Measurements from ENCODE around the gene DBR1.

DBR1 gene

DNA sequence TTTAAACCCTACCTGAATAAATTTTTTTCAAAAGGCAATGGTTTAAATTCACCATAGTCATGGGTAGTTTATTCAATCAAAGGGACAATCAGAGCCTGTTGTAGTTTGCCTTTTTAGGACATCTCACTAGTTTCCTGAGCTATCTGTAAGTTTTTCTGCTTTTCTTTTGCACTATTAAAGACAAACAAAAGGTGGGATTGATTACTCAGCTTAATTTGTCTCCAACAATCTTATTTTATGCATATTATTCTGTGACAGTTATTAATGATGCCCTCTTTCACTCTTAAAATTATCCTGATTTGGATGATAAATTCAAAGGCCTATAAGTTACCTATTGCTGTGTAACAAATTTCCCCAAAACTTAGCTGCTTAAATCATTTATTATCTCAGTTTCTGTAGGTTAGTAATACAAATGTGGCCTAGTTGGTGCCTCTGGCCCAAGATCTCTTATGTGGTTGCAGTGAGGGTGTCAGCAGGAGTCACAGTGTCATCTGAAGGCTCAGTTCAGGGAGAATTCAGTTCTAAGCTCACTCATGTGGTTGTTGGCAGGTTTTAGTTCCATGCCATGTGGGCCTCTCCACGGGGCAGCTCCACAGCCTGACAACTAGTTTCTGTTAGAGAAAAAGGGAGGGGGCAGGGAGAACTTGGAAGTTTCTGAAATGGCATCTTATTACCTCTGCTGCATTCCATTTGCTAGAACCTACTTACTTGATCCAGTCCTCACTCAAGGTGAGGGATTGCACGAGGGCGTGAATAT is 28.4 kb upstream of the DBR1 start:
- no peak overlapping the region for H3K27ac ChIP-seq (ENCODE audit: low read depth, low read length)
- peaks cover 7% of the 10 kb centered on the region; the same call in 1 of the 2 replicates for H3K36me3 ChIP-seq (ENCODE audit: control insufficient read depth, insufficient read depth, low read length)
- no peaks in the 10 kb centered on the region for H3K27me3 ChIP-seq (ENCODE audit: control insufficient read depth, insufficient read depth, low read length)
- no peak overlapping the region for H3K4me3 ChIP-seq (ENCODE audit: low read depth, low read length)
- H3K9me3 ChIP-seq (ENCODE audit: control insufficient read depth, insufficient read depth, low read depth, low read length), result no peaks in the 10 kb centered on the region
- no peak overlapping the region for H3K9ac ChIP-seq (ENCODE audit: low read length)
- peaks cover 12% of the 10 kb centered on the region for H3K4me1 ChIP-seq (ENCODE audit: control insufficient read depth, insufficient read depth, low read length)

DNA sequence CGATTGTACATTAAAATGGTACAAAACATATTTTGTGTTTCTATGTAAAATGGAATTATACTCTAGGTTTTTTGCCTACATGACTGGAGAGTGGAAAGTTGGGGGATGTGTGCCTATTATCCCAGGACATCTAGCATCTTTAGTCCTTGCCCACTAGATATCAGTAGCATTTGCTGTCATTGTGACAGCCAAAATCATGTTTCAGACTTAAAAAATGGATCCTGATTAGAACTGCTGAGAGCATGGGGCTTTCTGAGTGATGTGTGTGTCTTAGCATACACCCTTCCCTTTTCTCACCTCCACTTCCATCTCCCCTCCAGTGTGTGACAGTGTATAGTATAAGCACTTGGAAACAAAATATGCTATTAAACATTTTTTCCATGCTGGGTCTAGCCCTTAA is 25.7 kb upstream of the DBR1 start:
- Histone ChIP-seq H3K27me3 (ENCODE audit: control insufficient read depth, insufficient read depth, low read length) (no peaks in the 10 kb centered on the region), H3K9me3 (ENCODE audit: control insufficient read depth, insufficient read depth, low read depth, low read length) (no peaks in the 10 kb centered on the region), H3K36me3 (ENCODE audit: control insufficient read depth, insufficient read depth, low read length) (no peaks in the 10 kb centered on the region; the same call in 1 of the 2 replicates), H3K9ac (ENCODE audit: low read length) (no peak overlapping the region), H3K4me1 (ENCODE audit: control insufficient read depth, insufficient read depth, low read length) (peaks cover 12% of the 10 kb centered on the region), H3K27ac (ENCODE audit: low read depth, low read length) (no peak overlapping the region), H3K4me3 (ENCODE audit: low read depth, low read length) (no peak overlapping the region)

DNA sequence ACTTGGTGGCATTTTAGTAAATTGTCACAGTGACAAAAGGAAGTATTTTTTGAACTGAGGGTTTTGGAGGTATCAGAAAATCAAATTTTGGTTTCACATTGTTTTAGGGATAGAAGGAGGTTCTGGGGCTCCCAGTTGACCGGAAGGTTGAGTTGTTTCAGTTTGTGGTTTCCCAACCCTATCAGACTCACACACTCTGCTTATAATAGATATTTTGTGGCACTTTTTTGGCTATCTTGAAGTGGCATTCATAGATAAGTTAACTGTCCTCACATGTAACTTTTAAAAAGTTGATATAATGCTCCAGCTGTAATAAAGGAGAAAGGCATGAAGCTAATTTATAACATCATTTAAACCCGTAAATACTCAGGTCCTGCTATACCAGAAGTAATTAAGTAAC is 25.1 kb upstream of the DBR1 start:
- no peaks in the 10 kb centered on the region for H3K9me3 ChIP-seq (ENCODE audit: control insufficient read depth, insufficient read depth, low read depth, low read length)
- peaks cover 12% of the 10 kb centered on the region for H3K4me1 ChIP-seq (ENCODE audit: control insufficient read depth, insufficient read depth, low read length)
- H3K9ac ChIP-seq (ENCODE audit: low read length), result no peak overlapping the region

DNA sequence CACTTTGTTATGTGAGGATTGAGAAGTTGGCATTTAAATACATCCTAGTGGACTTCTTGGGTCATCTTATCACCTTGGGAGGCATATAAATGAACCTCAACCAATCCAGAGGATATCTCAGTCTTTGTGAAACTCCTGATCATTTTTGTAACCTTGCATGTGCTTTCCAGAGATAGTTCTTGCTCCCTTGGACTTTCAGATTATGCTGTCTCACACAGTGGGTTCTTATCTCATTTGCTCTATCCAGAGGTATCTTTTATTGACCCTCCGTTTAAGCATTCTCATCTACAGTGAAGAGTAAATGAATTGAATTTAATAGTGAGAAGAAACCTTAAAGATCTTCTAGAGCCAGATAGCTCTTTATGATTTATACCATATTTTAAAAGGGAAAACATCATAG is 22.8 kb upstream of the DBR1 start:
- Histone ChIP-seq H3K27me3 (ENCODE audit: control insufficient read depth, insufficient read depth, low read length) (no peaks in the 10 kb centered on the region), H3K27ac (ENCODE audit: low read depth, low read length) (no peak overlapping the region), H3K9me3 (ENCODE audit: control insufficient read depth, insufficient read depth, low read depth, low read length) (no peaks in the 10 kb centered on the region), H3K4me1 (ENCODE audit: control insufficient read depth, insufficient read depth, low read length) (peaks cover under 1% of the 10 kb centered on the region; the same call in 1 of the 2 replicates), H3K36me3 (ENCODE audit: control insufficient read depth, insufficient read depth, low read length) (peaks cover 2% of the 10 kb centered on the region), H3K4me3 (ENCODE audit: low read depth, low read length) (no peak overlapping the region), H3K9ac (ENCODE audit: low read length) (no peak overlapping the region)

More for the DNA sequence above, 25.1 kb upstream of the DBR1 start:
- H3K27me3 ChIP-seq (ENCODE audit: control insufficient read depth, insufficient read depth, low read length), result no peaks in the 10 kb centered on the region
- no peak overlapping the region for H3K4me3 ChIP-seq (ENCODE audit: low read depth, low read length)
- H3K36me3 ChIP-seq (ENCODE audit: control insufficient read depth, insufficient read depth, low read length), result no peaks in the 10 kb centered on the region; the same call in 1 of the 2 replicates
- no peak overlapping the region for H3K27ac ChIP-seq (ENCODE audit: low read depth, low read length)

DNA sequence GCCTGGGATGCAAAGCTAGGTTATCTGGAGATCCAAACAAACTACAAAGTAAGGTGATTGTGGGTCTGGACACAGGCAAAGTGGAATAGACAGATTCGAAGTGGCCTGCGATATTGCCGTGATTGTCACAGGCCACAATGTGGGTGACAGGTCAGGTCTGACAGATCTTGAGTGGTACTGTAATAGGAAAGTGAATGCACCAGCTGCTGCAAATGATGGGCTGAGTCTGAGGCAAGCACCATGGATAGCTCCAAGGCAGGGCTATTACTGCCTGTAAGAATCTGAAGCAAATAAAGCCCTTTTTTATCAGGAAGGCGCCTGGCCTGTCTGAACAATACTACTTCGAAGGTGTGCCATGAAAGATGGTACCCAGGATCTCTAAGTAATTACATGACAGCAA is 22.3 kb upstream of the DBR1 start:
- H3K4me1 ChIP-seq (ENCODE audit: control insufficient read depth, insufficient read depth, low read length), result no peaks in the 10 kb centered on the region
- no peaks in the 10 kb centered on the region for H3K27me3 ChIP-seq (ENCODE audit: control insufficient read depth, insufficient read depth, low read length)
- no peaks in the 10 kb centered on the region for H3K9me3 ChIP-seq (ENCODE audit: control insufficient read depth, insufficient read depth, low read depth, low read length)
- no peak overlapping the region for H3K9ac ChIP-seq (ENCODE audit: low read length)
- peaks cover 4% of the 10 kb centered on the region for H3K36me3 ChIP-seq (ENCODE audit: control insufficient read depth, insufficient read depth, low read length)
- H3K27ac ChIP-seq (ENCODE audit: low read depth, low read length), result no peak overlapping the region
- no peak overlapping the region for H3K4me3 ChIP-seq (ENCODE audit: low read depth, low read length)

DNA sequence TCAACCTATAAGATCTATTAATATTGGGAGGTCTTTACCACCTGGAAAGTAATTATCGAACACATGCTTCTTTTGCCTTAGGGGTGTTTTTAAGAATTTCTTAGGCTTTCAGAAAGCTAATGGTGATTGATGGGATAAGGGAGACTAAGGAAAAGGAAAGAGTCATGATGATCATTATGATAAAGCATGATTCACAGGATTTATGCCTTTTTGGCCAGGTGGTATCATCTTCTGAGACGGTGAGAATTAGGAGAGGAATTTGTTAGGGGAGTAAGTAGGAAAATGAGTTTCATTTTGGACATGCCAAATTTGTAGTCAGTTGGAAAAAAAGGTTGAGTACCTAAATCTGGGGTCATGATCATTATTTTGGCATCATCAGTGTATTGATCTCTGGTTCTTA is 21.3 kb upstream of the DBR1 start:
- Histone ChIP-seq H3K4me3 (ENCODE audit: low read depth, low read length) (no peak overlapping the region), H3K9me3 (ENCODE audit: control insufficient read depth, insufficient read depth, low read depth, low read length) (no peaks in the 10 kb centered on the region), H3K27ac (ENCODE audit: low read depth, low read length) (no peak overlapping the region), H3K27me3 (ENCODE audit: control insufficient read depth, insufficient read depth, low read length) (no peaks in the 10 kb centered on the region), H3K36me3 (ENCODE audit: control insufficient read depth, insufficient read depth, low read length) (peaks cover 13% of the 10 kb centered on the region), H3K9ac (ENCODE audit: low read length) (no peak overlapping the region), H3K4me1 (ENCODE audit: control insufficient read depth, insufficient read depth, low read length) (no peaks in the 10 kb centered on the region)

DNA sequence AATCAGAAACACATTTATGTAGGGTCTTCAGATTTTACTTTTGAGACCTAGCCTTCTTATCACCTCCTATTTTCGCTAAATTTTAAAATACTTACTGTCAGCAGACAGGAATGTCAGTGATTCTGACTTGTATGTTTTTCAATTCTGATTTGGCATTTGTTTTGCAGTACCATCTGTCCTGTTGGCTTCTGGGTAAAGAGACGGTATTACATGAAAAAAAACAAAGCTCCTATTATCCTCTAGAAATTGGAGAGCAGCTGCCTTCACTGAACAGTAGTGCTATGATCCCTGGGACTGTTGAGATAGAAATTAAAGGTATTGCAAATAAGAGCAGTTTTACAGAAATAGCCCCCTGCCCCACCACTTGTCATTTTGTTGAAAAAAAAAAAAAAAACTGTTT is 20.8 kb upstream of the DBR1 start:
- no peaks in the 10 kb centered on the region for H3K4me1 ChIP-seq (ENCODE audit: control insufficient read depth, insufficient read depth, low read length)
- H3K9me3 ChIP-seq (ENCODE audit: control insufficient read depth, insufficient read depth, low read depth, low read length), result no peaks in the 10 kb centered on the region
- no peaks in the 10 kb centered on the region for H3K27me3 ChIP-seq (ENCODE audit: control insufficient read depth, insufficient read depth, low read length)
- peaks cover 19% of the 10 kb centered on the region for H3K36me3 ChIP-seq (ENCODE audit: control insufficient read depth, insufficient read depth, low read length)
- H3K9ac ChIP-seq (ENCODE audit: low read length), result no peak overlapping the region
- no peak overlapping the region for H3K4me3 ChIP-seq (ENCODE audit: low read depth, low read length)
- H3K27ac ChIP-seq (ENCODE audit: low read depth, low read length), result no peak overlapping the region

DNA sequence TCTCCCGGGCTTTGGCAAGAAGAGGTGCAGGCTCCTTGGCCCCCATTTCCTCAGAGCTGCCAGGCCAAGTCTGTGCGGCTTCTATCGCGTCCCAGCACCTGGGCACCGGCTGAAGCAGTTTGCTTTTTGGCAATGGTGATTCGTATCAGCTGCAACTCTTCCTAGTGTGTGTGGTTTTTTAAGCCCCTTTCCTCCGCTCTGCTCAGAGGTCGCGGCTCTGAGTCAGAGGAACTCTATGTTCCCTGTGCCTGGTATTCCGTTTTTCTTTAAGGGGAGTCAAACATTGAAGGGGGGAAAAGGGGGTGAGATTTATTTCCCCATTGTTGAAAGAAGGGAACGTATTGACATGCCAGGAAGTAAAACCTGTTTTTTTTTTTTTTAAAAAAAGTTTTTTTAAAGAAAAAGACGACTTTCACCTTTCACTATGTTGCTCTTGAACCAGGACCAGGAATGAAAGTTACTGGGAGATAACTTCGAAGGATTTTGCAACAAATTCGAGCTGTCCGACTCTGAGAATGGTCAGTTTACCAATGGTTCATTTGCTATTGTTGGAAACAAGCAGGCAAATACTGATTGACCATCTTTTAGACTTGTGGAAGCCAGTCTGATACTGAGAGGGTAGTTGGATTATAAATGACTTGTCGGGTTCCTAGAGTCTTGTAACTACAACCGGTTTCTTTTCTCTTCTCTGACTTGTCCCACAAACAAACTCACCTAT is 13.5 kb upstream of the DBR1 start:
- peak overlapping the region; percentile 82 for H3K4me3 ChIP-seq (ENCODE audit: low read depth, low read length)
- peaks cover 10% of the 10 kb centered on the region; the same call in 1 of the 2 replicates for H3K27me3 ChIP-seq (ENCODE audit: control insufficient read depth, insufficient read depth, low read length)
- H3K9ac ChIP-seq (ENCODE audit: low read length), result peak overlapping the region; percentile 99
- H3K27ac ChIP-seq (ENCODE audit: low read depth, low read length), result peak overlapping the region; percentile 95; the same call in 1 of the 2 replicates
- H3K9me3 ChIP-seq (ENCODE audit: control insufficient read depth, insufficient read depth, low read depth, low read length), result no peaks in the 10 kb centered on the region
- 0 out of 2 replicates have a peak, but pooled peaks cover 4% of the 10 kb centered on the region for H3K4me1 ChIP-seq (ENCODE audit: control insufficient read depth, insufficient read depth, low read length)
- H3K36me3 ChIP-seq (ENCODE audit: control insufficient read depth, insufficient read depth, low read length), result peaks cover 25% of the 10 kb centered on the region

DNA sequence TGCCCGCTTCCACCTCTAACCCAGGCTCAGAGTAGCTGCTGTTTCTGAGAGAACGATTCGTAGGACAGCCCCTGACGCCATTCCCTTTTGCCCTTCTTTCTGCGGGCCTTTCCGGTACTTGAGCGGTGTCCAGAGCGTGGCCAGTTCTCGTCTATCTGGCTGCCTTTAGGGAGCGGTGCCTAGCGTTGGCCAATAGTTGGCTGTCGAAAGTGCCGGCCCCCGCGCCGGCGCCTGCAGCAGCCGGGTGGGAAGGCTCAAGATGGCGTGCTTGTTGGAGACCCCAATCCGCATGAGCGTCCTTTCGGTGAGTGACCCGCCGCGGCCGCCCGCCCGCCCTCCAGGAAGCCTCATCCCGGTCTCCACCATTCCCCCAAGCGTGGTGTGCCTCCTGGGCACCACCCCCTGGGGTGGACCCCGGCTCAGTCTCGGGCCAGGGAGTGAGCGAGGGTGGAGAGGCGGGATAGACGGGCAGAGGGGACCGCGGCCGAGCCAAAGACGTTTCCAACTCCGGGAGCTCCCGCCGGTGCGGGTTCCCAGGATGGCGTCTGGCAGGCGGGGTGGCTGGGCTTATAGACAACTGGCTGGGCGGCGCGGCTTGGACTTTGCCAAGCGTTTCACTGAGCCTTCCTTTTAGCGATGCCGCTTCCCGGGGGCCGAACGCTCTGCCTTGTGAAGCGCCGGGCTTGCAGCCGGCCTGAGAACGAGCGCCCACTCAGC is 12.7 kb upstream of the DBR1 start, which contains the start of gene ARMC8:
Gene ARMC8, plus strand, starts transcription at position 6 of the 717 bp plus-strand sequence. Its CDS starts 254 bp downstream, at position 260.
- H3K4me3 ChIP-seq (ENCODE audit: low read depth, low read length), result peak within 1 kb of the TSS; percentile 82
- H3K9ac ChIP-seq (ENCODE audit: low read length), result peak within 1 kb of the TSS; percentile 99
- H3K4me1 ChIP-seq (ENCODE audit: control insufficient read depth, insufficient read depth, low read length), result 0 out of 2 replicates have a peak, but pooled peaks cover 4% of the 10 kb centered on the region
- H3K27me3 ChIP-seq (ENCODE audit: control insufficient read depth, insufficient read depth, low read length), result peaks cover 10% of the 10 kb centered on the region; the same call in 1 of the 2 replicates
- H3K9me3 ChIP-seq (ENCODE audit: control insufficient read depth, insufficient read depth, low read depth, low read length), result no peaks in the 10 kb centered on the region
- peaks cover 23% of the 10 kb centered on the region for H3K36me3 ChIP-seq (ENCODE audit: control insufficient read depth, insufficient read depth, low read length)
- H3K27ac ChIP-seq (ENCODE audit: low read depth, low read length), result peak within 1 kb of the TSS; percentile 95

DNA sequence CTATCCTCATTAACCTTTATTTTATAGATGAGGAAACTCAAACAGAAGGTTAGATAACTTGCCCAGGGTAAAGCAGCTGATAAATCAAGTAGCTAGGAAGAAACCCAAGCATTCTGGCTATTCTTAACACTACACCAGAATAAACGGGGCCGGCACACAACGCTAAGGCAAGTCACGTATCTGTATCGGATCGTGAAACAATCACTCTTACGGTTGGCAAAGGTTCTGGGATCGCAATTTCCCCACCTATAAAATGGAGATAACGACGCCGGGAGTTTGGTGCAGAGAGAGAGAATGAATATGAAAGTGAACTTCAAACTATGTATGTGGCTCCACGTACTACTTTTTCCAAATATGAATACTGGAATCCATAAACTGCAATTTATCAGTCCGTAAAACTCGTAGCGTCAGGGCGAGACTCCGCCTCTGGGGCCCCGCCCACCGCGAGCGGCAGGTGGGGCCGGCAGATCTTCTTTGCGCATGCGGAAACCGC is 12.1 kb upstream of the DBR1 start:
- Histone ChIP-seq H3K27me3 (ENCODE audit: control insufficient read depth, insufficient read depth, low read length) (peaks cover 10% of the 10 kb centered on the region; the same call in 1 of the 2 replicates), H3K9me3 (ENCODE audit: control insufficient read depth, insufficient read depth, low read depth, low read length) (no peaks in the 10 kb centered on the region), H3K4me1 (ENCODE audit: control insufficient read depth, insufficient read depth, low read length) (0 out of 2 replicates have a peak, but pooled peaks cover 4% of the 10 kb centered on the region), H3K9ac (ENCODE audit: low read length) (peak overlapping the region; percentile 99), H3K27ac (ENCODE audit: low read depth, low read length) (peak overlapping the region; percentile 95), H3K36me3 (ENCODE audit: control insufficient read depth, insufficient read depth, low read length) (peaks cover 20% of the 10 kb centered on the region), H3K4me3 (ENCODE audit: low read depth, low read length) (peak overlapping the region; percentile 82)

Data from HUES6 (cell line).